ENCODE measurements around the gene KIF25.
"Not testable (repeated sequence)": the region's sequence is repeated elsewhere in the genome, so short reads cannot be mapped to it uniquely, and the experiment has no call there.

KIF25 gene

DNA sequence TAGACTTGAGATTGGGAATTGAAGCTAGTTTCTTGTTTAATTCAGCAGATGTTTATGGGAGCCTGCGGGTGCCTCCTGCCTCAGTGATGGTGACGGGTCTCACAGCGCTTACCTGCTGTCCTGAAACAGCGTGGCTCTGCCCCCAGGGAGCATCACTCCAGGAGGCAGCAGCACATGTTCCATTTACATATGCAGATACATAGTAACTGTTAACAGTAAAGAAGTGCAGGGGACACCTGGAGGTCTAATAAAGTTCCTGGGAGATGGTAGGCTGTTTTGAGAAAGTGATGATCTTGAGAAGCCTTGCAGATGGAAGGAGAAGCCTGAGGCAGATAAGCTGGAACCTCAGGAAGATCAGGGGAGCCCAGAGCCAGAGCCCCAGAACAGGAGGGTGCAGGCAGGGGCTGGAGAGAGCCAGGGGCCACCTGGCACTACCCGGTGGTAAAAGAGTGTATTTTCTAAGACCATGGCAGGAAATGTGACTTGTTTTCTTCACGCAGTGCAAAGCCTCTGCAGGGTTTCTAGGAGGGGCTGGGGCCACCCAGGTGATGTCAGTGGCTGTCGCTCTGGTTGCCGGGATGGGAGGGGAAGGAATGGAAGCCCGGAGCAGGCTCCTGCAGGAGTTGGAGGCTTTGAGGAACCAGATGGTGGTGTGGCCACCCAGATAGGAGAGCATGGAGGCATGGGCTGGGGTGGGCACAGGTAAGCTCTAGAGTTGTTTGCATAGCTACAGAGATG lies 24.2 kb upstream of the KIF25 start:
- H3K9ac ChIP-seq (ENCODE audit: low read depth, low read length, poor library complexity, severe bottlenecking) = no peak overlapping the region
- no peaks in the 10 kb centered on the region; the same call in 1 of the 2 replicates for H3K9me3 ChIP-seq (ENCODE audit: insufficient read depth, low read depth, low read length)
- no peaks in the 10 kb centered on the region for H3K36me3 ChIP-seq (ENCODE audit: insufficient read depth, low read length)
- no peaks in the 10 kb centered on the region for H3K4me1 ChIP-seq (ENCODE audit: insufficient read depth, low read length, poor library complexity, severe bottlenecking)
- TF ChIP-seq EZH2phosphoT487 (IDR thresholded peaks at IDR 0.05; ENCODE audit: borderline replicate concordance) = no peak
- TF ChIP-seq, protein P1, sequence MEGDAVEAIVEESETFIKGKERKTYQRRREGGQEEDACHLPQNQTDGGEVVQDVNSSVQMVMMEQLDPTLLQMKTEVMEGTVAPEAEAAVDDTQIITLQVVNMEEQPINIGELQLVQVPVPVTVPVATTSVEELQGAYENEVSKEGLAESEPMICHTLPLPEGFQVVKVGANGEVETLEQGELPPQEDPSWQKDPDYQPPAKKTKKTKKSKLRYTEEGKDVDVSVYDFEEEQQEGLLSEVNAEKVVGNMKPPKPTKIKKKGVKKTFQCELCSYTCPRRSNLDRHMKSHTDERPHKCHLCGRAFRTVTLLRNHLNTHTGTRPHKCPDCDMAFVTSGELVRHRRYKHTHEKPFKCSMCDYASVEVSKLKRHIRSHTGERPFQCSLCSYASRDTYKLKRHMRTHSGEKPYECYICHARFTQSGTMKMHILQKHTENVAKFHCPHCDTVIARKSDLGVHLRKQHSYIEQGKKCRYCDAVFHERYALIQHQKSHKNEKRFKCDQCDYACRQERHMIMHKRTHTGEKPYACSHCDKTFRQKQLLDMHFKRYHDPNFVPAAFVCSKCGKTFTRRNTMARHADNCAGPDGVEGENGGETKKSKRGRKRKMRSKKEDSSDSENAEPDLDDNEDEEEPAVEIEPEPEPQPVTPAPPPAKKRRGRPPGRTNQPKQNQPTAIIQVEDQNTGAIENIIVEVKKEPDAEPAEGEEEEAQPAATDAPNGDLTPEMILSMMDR (conservative IDR thresholded peaks at IDR 0.05; ENCODE audit: low read length) = no peak
- no peaks in the 10 kb centered on the region for H3K27me3 ChIP-seq (ENCODE audit: insufficient read depth, low read length, poor library complexity, severe bottlenecking)
- no peak overlapping the region for H3K4me3 ChIP-seq (ENCODE audit: low read length, poor library complexity, severe bottlenecking)
- no peaks in the 10 kb centered on the region for H4K20me1 ChIP-seq (ENCODE audit: insufficient read depth, low read length, poor library complexity, severe bottlenecking)
- H2AFZ ChIP-seq (ENCODE audit: low read length) = no peak overlapping the region
- no peaks in the 10 kb centered on the region for H3F3A ChIP-seq (ENCODE audit: low read depth)
- H3K4me2 ChIP-seq (ENCODE audit: low read depth, low read length, poor library complexity, severe bottlenecking) = no peak overlapping the region
- no peaks in the 10 kb centered on the region for H3K9me2 ChIP-seq (replicated peaks; ENCODE audit: low read depth, low read length)
- no peaks in the 10 kb centered on the region for H3K79me2 ChIP-seq (ENCODE audit: insufficient read depth, low read length)

- Histone ChIP-seq H3K9me2 (replicated peaks; ENCODE audit: low read depth, low read length) (no peaks in the 10 kb centered on the region), H3K4me3 (ENCODE audit: low read length, poor library complexity, severe bottlenecking) (no peak overlapping the region), H4K20me1 (ENCODE audit: insufficient read depth, low read length, poor library complexity, severe bottlenecking) (no peaks in the 10 kb centered on the region), H3K27me3 (ENCODE audit: insufficient read depth, low read length, poor library complexity, severe bottlenecking) (no peaks in the 10 kb centered on the region), H2AFZ (ENCODE audit: low read length) (no peak overlapping the region), H3F3A (ENCODE audit: low read depth) (no peaks in the 10 kb centered on the region), H3K36me3 (ENCODE audit: insufficient read depth, low read length) (no peaks in the 10 kb centered on the region), H3K4me1 (ENCODE audit: insufficient read depth, low read length, poor library complexity, severe bottlenecking) (no peaks in the 10 kb centered on the region), H3K9me3 (ENCODE audit: insufficient read depth, low read depth, low read length) (no peaks in the 10 kb centered on the region; the same call in 1 of the 2 replicates), H3K79me2 (ENCODE audit: insufficient read depth, low read length) (no peaks in the 10 kb centered on the region), H3K4me2 (ENCODE audit: low read depth, low read length, poor library complexity, severe bottlenecking) (no peak overlapping the region), H3K9ac (ENCODE audit: low read depth, low read length, poor library complexity, severe bottlenecking) (no peak overlapping the region)
- TF ChIP-seq, protein P1 (conservative IDR thresholded peaks at IDR 0.05; ENCODE audit: low read length) = no peak
- TF ChIP-seq EZH2phosphoT487 (IDR thresholded peaks at IDR 0.05; ENCODE audit: borderline replicate concordance) = no peak
Observed at GRCh38 chr6:167974640-167975344, 22.7 kb upstream of the KIF25 start.

DNA sequence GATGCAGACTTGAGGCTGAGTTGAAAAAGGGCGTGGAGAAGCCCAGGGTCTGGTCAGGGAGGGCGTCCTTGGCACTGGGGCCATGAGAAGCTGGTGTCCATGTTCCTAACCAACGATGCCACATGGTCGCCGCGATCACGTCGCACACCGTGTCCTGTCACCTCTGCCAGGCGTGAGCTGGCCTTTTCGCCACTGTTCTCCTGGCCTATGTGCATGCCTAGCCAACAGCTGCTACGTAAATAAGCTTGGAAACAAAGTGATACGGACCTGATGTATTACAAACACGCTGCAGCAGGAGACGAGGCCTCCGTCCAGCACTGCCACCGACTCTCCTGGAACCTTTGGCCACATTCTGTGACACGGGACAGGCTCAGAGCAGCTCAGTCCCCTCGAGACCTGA lies 22.0 kb upstream of the KIF25 start:
- no peaks in the 10 kb centered on the region for H4K20me1 ChIP-seq (ENCODE audit: insufficient read depth, low read length, poor library complexity, severe bottlenecking)
- H2AFZ ChIP-seq (ENCODE audit: low read length) = no peak overlapping the region
- no peak overlapping the region for H3K9ac ChIP-seq (ENCODE audit: low read depth, low read length, poor library complexity, severe bottlenecking)
- H3K9me2 ChIP-seq (replicated peaks; ENCODE audit: low read depth, low read length) = no peaks in the 10 kb centered on the region
- no peaks in the 10 kb centered on the region for H3K79me2 ChIP-seq (ENCODE audit: insufficient read depth, low read length)
- no peaks in the 10 kb centered on the region for H3K4me1 ChIP-seq (ENCODE audit: insufficient read depth, low read length, poor library complexity, severe bottlenecking)
- H3K36me3 ChIP-seq (ENCODE audit: insufficient read depth, low read length) = no peaks in the 10 kb centered on the region
- H3K4me3 ChIP-seq (ENCODE audit: low read length, poor library complexity, severe bottlenecking) = no peak overlapping the region
- no peak for TF ChIP-seq EZH2phosphoT487 (IDR thresholded peaks at IDR 0.05; ENCODE audit: borderline replicate concordance)
- TF ChIP-seq, protein P1 (conservative IDR thresholded peaks at IDR 0.05; ENCODE audit: low read length) = no peak
- no peaks in the 10 kb centered on the region; the same call in 1 of the 2 replicates for H3K9me3 ChIP-seq (ENCODE audit: insufficient read depth, low read depth, low read length)
- H3F3A ChIP-seq (ENCODE audit: low read depth) = no peaks in the 10 kb centered on the region
- H3K4me2 ChIP-seq (ENCODE audit: low read depth, low read length, poor library complexity, severe bottlenecking) = no peak overlapping the region
- H3K27me3 ChIP-seq (ENCODE audit: insufficient read depth, low read length, poor library complexity, severe bottlenecking) = no peaks in the 10 kb centered on the region

DNA sequence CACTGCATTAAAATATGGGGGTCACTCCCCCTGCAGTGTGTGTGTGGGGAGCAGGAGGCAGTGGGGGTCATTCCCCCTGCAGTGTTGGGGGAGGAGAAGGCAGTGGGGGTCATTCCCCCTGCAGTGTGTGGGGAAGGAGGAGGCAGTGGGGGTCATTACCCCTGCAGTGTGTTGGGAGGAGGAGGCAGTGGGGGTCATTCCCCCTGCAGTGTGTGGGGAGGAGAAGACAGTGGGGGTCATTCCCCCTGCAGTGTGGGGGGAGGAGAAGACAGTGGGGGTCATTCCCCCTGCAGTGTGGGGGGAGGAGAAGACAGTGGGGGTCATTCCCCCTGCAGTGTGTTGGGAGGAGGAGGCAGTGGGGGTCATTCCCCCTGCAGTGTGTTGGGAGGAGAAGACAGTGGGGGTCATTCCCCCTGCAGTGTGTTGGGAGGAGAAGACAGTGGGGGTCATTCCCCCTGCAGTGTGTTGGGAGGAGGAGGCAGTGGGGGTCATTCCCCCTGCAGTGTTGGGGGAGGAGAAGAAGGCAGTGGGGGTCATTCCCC lies 21.3 kb upstream of the KIF25 start:
- not testable (repeated sequence) for H3K4me3 ChIP-seq (ENCODE audit: low read length, poor library complexity, severe bottlenecking); H3K4me1 ChIP-seq (ENCODE audit: insufficient read depth, low read length, poor library complexity, severe bottlenecking); H3K79me2 ChIP-seq (ENCODE audit: insufficient read depth, low read length); H4K20me1 ChIP-seq (ENCODE audit: insufficient read depth, low read length, poor library complexity, severe bottlenecking); H3K27me3 ChIP-seq (ENCODE audit: insufficient read depth, low read length, poor library complexity, severe bottlenecking); H3K9ac ChIP-seq (ENCODE audit: low read depth, low read length, poor library complexity, severe bottlenecking); H3K36me3 ChIP-seq (ENCODE audit: insufficient read depth, low read length); H3F3A ChIP-seq (ENCODE audit: low read depth); H2AFZ ChIP-seq (ENCODE audit: low read length); H3K9me3 ChIP-seq (ENCODE audit: insufficient read depth, low read depth, low read length); H3K9me2 ChIP-seq (replicated peaks; ENCODE audit: low read depth, low read length); H3K4me2 ChIP-seq (ENCODE audit: low read depth, low read length, poor library complexity, severe bottlenecking)

Data from Loucy (cell line).